SU-DHL-6 (cell line): ENCODE results near the gene LSP1.

Source experiments
- H2AFZ ChIP-seq: fragments of 200-600 bp; sonication (generic); 2 replicates; pipeline ENCODE4 v1.6.1; 2014; ENCODE audit warnings: low read depth, mild to moderate bottlenecking, moderate library complexity, mixed read lengths, antibody characterized with exemption, low read length; ENCODE audit not compliant: severe bottlenecking
- H3F3A ChIP-seq: fragments of 200-600 bp; shearing (Covaris generic); 2 replicates; pipeline ENCODE4 v1.6.0; 2016; ENCODE audit warnings: antibody characterized with exemption, mild to moderate bottlenecking; ENCODE audit not compliant: insufficient read depth
- H3K27ac ChIP-seq: fragments of 200-600 bp; sonication (generic); 2 replicates; pipeline ENCODE4 v1.5.1; 2016; ENCODE audit warnings: low read depth, mild to moderate bottlenecking, low read length, moderate library complexity, mixed read lengths
- H3K27me3 ChIP-seq: fragments of 200-600 bp; sonication (generic), shearing (Covaris generic); 2 replicates; pipeline ENCODE4 v1.6.0; 2014; ENCODE audit warnings: mild to moderate bottlenecking, low read length
- H3K36me3 ChIP-seq: fragments of 200-600 bp; sonication (generic); 2 replicates; pipeline ENCODE4 v1.6.1; 2014; ENCODE audit warnings: mild to moderate bottlenecking, low read length, mixed read lengths
- H3K4me2 ChIP-seq: fragments of 300-600, 200-600 bp; shearing (Covaris generic), sonication (generic); 2 replicates; pipeline ENCODE4 v1.6.0; 2014; ENCODE audit warnings: low read length, low read depth, mild to moderate bottlenecking; ENCODE audit not compliant: poor library complexity, severe bottlenecking
- H3K4me3 ChIP-seq: fragments of 200-600 bp; sonication (generic); 2 replicates; pipeline ENCODE4 v1.5.1; 2014; ENCODE audit warnings: antibody characterized with exemption, low read length, mild to moderate bottlenecking, mixed read lengths; ENCODE audit not compliant: insufficient read depth, poor library complexity, severe bottlenecking
- H3K79me2 ChIP-seq: fragments of 200-600 bp; sonication (generic); 2 replicates; pipeline ENCODE4 v1.6.1; 2014; ENCODE audit warnings: mild to moderate bottlenecking, low read length, moderate library complexity; ENCODE audit not compliant: insufficient read depth
- H3K9ac ChIP-seq: fragments of 200-600 bp; sonication (generic); 2 replicates; pipeline ENCODE4 v1.7.0; 2014; ENCODE audit warnings: mild to moderate bottlenecking, low read length
- H3K9me2 ChIP-seq: fragments of 200-600 bp; sonication (generic); replicated peaks from 2 replicates; pipeline ENCODE4 v1.6.1; 2014; ENCODE audit warnings: low read length; ENCODE audit not compliant: insufficient read depth
- H3K9me3 ChIP-seq: fragments of 200-600 bp; sonication (generic); 2 replicates; pipeline ENCODE4 v1.6.1; 2014; ENCODE audit warnings: low read length, mixed read lengths; ENCODE audit not compliant: insufficient read depth
- H4K20me1 ChIP-seq: fragments of 200-600 bp; sonication (generic); 2 replicates; pipeline ENCODE4 v1.6.1; 2014; ENCODE audit warnings: low read depth, mild to moderate bottlenecking, antibody characterized with exemption, low read length, moderate library complexity, mixed read lengths
- EZH2phosphoT487 ChIP-seq: fragments of 200-600 bp; sonication (generic), shearing (Covaris generic); conservative IDR thresholded peaks from 2 replicates; pipeline ENCODE4 v1.6.1; 2018; ENCODE audit warnings: mild to moderate bottlenecking, antibody characterized with exemption, low read length, moderate library complexity, mixed read lengths
- TF ChIP-seq, protein P1 (sequence below): fragments of 200-600 bp; sonication (generic); IDR thresholded peaks from one replicate; pipeline ENCODE4 v1.5.1; 2017; ENCODE audit warnings: antibody characterized with exemption, mild to moderate bottlenecking, low read length, moderate library complexity; ENCODE audit not compliant: insufficient read depth, poor library complexity, severe bottlenecking

The LSP1 gene

DNA sequence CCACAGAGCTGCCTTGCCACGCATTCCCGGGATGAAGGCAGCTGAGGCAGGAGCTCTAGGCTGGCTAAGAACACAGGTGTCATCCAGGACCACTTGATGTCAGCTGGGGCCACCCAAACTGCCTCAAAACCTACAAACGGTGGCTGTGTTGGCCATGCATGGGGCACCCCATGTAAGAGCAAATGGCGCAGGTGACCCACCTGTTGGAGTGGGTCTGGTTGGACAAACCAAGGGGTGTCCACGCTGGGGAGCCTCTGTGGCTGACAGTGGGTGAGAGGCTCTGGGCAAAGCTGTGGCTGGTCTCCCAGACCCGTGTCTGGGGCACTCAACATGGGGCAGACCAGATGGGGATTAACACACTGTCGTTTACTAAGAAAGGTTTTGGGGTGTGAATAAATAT, 37.1 kb upstream of the LSP1 start:
- Histone ChIP-seq H3F3A (no peaks in the 10 kb centered on the region), H3K4me3 (no peak overlapping the region), H3K9me2 (no peaks in the 10 kb centered on the region), H4K20me1 (no peaks in the 10 kb centered on the region), H3K27ac (no peak overlapping the region), H3K4me2 (no peak overlapping the region), H3K27me3 (no peaks in the 10 kb centered on the region), H2AFZ (no peak overlapping the region), H3K36me3 (no peaks in the 10 kb centered on the region), H3K79me2 (no peaks in the 10 kb centered on the region), H3K9ac (no peak overlapping the region), H3K9me3 (no peaks in the 10 kb centered on the region)
- TF ChIP-seq, protein P1, sequence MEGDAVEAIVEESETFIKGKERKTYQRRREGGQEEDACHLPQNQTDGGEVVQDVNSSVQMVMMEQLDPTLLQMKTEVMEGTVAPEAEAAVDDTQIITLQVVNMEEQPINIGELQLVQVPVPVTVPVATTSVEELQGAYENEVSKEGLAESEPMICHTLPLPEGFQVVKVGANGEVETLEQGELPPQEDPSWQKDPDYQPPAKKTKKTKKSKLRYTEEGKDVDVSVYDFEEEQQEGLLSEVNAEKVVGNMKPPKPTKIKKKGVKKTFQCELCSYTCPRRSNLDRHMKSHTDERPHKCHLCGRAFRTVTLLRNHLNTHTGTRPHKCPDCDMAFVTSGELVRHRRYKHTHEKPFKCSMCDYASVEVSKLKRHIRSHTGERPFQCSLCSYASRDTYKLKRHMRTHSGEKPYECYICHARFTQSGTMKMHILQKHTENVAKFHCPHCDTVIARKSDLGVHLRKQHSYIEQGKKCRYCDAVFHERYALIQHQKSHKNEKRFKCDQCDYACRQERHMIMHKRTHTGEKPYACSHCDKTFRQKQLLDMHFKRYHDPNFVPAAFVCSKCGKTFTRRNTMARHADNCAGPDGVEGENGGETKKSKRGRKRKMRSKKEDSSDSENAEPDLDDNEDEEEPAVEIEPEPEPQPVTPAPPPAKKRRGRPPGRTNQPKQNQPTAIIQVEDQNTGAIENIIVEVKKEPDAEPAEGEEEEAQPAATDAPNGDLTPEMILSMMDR: no peak
- no peak for TF ChIP-seq EZH2phosphoT487

GRCh38 chr11:1817000-1817399, 35.9 kb upstream of the LSP1 start:
- no peak overlapping the region for H3K27ac ChIP-seq
- no peaks in the 10 kb centered on the region for H3F3A ChIP-seq
- no peaks in the 10 kb centered on the region for H3K27me3 ChIP-seq
- H2AFZ ChIP-seq: no peak overlapping the region
- no peaks in the 10 kb centered on the region for H3K36me3 ChIP-seq
- no peaks in the 10 kb centered on the region for H3K79me2 ChIP-seq
- no peaks in the 10 kb centered on the region for H4K20me1 ChIP-seq
- no peaks in the 10 kb centered on the region for H3K9me2 ChIP-seq
- no peak for TF ChIP-seq EZH2phosphoT487
- TF ChIP-seq, protein P1: no peak
- no peaks in the 10 kb centered on the region for H3K9me3 ChIP-seq
- no peak overlapping the region for H3K4me2 ChIP-seq
- H3K4me3 ChIP-seq: no peak overlapping the region
- H3K9ac ChIP-seq: no peak overlapping the region

- Histone ChIP-seq H3K36me3 (no peaks in the 10 kb centered on the region), H3K27me3 (no peaks in the 10 kb centered on the region)
Observed at GRCh38 chr11:1817511-1817910, 35.4 kb upstream of the LSP1 start.

More at GRCh38 chr11:1817511-1817910, 35.4 kb upstream of the LSP1 start:
- Histone ChIP-seq H3K9me2 (no peaks in the 10 kb centered on the region), H3K27ac (no peak overlapping the region), H3K9me3 (no peaks in the 10 kb centered on the region), H3K9ac (no peak overlapping the region), H4K20me1 (no peaks in the 10 kb centered on the region), H2AFZ (no peak overlapping the region), H3K79me2 (no peaks in the 10 kb centered on the region), H3K4me2 (no peak overlapping the region), H3F3A (no peaks in the 10 kb centered on the region), H3K4me3 (no peak overlapping the region)
- no peak for TF ChIP-seq EZH2phosphoT487
- TF ChIP-seq, protein P1: no peak
